Measurements from ENCODE around the gene DYNLT2B.

The DYNLT2B gene

GRCh38 chr3:196327405-196327804 lies 9.4 kb upstream of the DYNLT2B start:
- TF ChIP-seq RARB (CRISPR knock-in tag; IDR thresholded peaks at IDR 0.05) (no peak), BACH2 (CRISPR knock-in tag; IDR thresholded peaks at IDR 0.05; ENCODE audit: borderline replicate concordance) (no peak), POU6F1 (CRISPR knock-in tag; IDR thresholded peaks at IDR 0.05; ENCODE audit: borderline replicate concordance, low read depth) (no peak), PPARA (CRISPR knock-in tag; IDR thresholded peaks at IDR 0.05; ENCODE audit: borderline replicate concordance) (no peak), ARNTL (CRISPR knock-in tag; IDR thresholded peaks at IDR 0.05; ENCODE audit: borderline replicate concordance, low read depth) (no peak), SNAI2 (CRISPR knock-in tag; IDR thresholded peaks at IDR 0.05) (no peak), ZC3H10 (CRISPR knock-in tag; IDR thresholded peaks at IDR 0.05) (no peak), ZNF565 (CRISPR knock-in tag; conservative IDR thresholded peaks at IDR 0.05; ENCODE audit: low read depth) (no peak), OSR1 (CRISPR knock-in tag; IDR thresholded peaks at IDR 0.05) (no peak), TCF4 (CRISPR knock-in tag; IDR thresholded peaks at IDR 0.05; ENCODE audit: borderline replicate concordance) (no peak)
- ATAC-seq: peak; percentile 27; the same call in 1 of the 3 replicates

GRCh38 chr3:196326936-196327335 lies 8.9 kb upstream of the DYNLT2B start:
- TF ChIP-seq SNAI2 (CRISPR knock-in tag; IDR thresholded peaks at IDR 0.05) (no peak), PATZ1 (CRISPR knock-in tag; IDR thresholded peaks at IDR 0.05; ENCODE audit: borderline replicate concordance) (no peak), ZFP3 (CRISPR knock-in tag; IDR thresholded peaks at IDR 0.05) (no peak), TSHZ2 (CRISPR knock-in tag; IDR thresholded peaks at IDR 0.05) (no peak), ZNF8 (CRISPR knock-in tag; IDR thresholded peaks at IDR 0.05) (no peak), PPARA (CRISPR knock-in tag; IDR thresholded peaks at IDR 0.05; ENCODE audit: borderline replicate concordance) (no peak), TCF4 (CRISPR knock-in tag; IDR thresholded peaks at IDR 0.05; ENCODE audit: borderline replicate concordance) (no peak), OSR1 (CRISPR knock-in tag; IDR thresholded peaks at IDR 0.05) (no peak), ESRRG (CRISPR knock-in tag; IDR thresholded peaks at IDR 0.05) (no peak), ZFP30 (CRISPR knock-in tag; IDR thresholded peaks at IDR 0.05) (no peak), ISL1 (CRISPR knock-in tag; IDR thresholded peaks at IDR 0.05) (no peak), GLIS3 (CRISPR knock-in tag; IDR thresholded peaks at IDR 0.05) (no peak), ZNF565 (CRISPR knock-in tag; conservative IDR thresholded peaks at IDR 0.05; ENCODE audit: low read depth) (no peak)
- ATAC-seq: no peak

GRCh38 chr3:196323691-196324090 lies 5.7 kb upstream of the DYNLT2B start:
- TF ChIP-seq BACH2 (CRISPR knock-in tag; IDR thresholded peaks at IDR 0.05; ENCODE audit: borderline replicate concordance) (no peak), CSRNP3 (CRISPR knock-in tag; IDR thresholded peaks at IDR 0.05) (no peak), ZNF70 (CRISPR knock-in tag; IDR thresholded peaks at IDR 0.05) (no peak), OSR1 (CRISPR knock-in tag; IDR thresholded peaks at IDR 0.05) (no peak), SNAI2 (CRISPR knock-in tag; IDR thresholded peaks at IDR 0.05) (no peak), TOX (CRISPR knock-in tag; IDR thresholded peaks at IDR 0.05; ENCODE audit: borderline replicate concordance) (no peak), ISL1 (CRISPR knock-in tag; IDR thresholded peaks at IDR 0.05) (no peak), ARNTL (CRISPR knock-in tag; IDR thresholded peaks at IDR 0.05; ENCODE audit: borderline replicate concordance, low read depth) (no peak)
- ATAC-seq: peak; percentile 47; the same call in 1 of the 3 replicates

GRCh38 chr3:196323016-196323415 lies 5.0 kb upstream of the DYNLT2B start:
- no peak for ATAC-seq

More at GRCh38 chr3:196323016-196323415, 5.0 kb upstream of the DYNLT2B start:
- no peak for TF ChIP-seq SNAI2 (CRISPR knock-in tag; IDR thresholded peaks at IDR 0.05)
- no peak for TF ChIP-seq ZFP30 (CRISPR knock-in tag; IDR thresholded peaks at IDR 0.05)
- no peak for TF ChIP-seq ZNF8 (CRISPR knock-in tag; IDR thresholded peaks at IDR 0.05)
- no peak for TF ChIP-seq TCF4 (CRISPR knock-in tag; IDR thresholded peaks at IDR 0.05; ENCODE audit: borderline replicate concordance)
- no peak for TF ChIP-seq RARB (CRISPR knock-in tag; IDR thresholded peaks at IDR 0.05)
- no peak for TF ChIP-seq GLIS3 (CRISPR knock-in tag; IDR thresholded peaks at IDR 0.05)
- TF ChIP-seq TSHZ2 (CRISPR knock-in tag; IDR thresholded peaks at IDR 0.05): no peak
- no peak for TF ChIP-seq ISL1 (CRISPR knock-in tag; IDR thresholded peaks at IDR 0.05)
- no peak for TF ChIP-seq ZC3H10 (CRISPR knock-in tag; IDR thresholded peaks at IDR 0.05)
- TF ChIP-seq PPARA (CRISPR knock-in tag; IDR thresholded peaks at IDR 0.05; ENCODE audit: borderline replicate concordance): no peak

Measured in SK-N-SH treated with all-trans-retinoic acid at 6 μM for 48 hours (cell line).